ENCODE results near the gene KRTAP4-7. TPM values are rescaled to one million over a fixed set of nuclear protein-coding genes. Genes with fewer than 3 reads are reported as not detected.
A peak's percentile ranks its signal among the peaks of the same experiment; 100 is the strongest.
"Not testable (repeated sequence)": the region's sequence is repeated elsewhere in the genome, so short reads cannot be mapped to it uniquely, and the experiment has no call there.

The KRTAP4-7 gene
- total RNA-seq, 1 donor = 0.72 TPM

DNA sequence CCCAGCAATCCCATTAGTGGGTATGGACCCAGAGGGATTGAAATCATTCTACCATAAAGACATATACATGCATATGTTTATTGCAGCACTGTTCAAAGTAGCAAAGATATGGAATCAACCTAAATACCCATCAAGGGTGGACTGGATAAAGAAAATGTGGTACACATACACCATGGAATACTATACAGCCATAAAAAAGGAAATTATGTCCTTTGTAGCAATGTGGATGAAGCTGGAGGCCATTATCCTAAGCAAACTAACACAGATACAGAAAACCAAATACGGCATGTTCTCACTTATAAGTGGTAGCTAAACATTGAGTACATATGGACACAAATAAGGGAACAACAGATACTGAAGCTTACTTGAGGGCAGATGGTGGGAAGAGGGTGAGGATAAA, 26.4 kb upstream of the KRTAP4-7 start:
- TF ChIP-seq, protein P1, sequence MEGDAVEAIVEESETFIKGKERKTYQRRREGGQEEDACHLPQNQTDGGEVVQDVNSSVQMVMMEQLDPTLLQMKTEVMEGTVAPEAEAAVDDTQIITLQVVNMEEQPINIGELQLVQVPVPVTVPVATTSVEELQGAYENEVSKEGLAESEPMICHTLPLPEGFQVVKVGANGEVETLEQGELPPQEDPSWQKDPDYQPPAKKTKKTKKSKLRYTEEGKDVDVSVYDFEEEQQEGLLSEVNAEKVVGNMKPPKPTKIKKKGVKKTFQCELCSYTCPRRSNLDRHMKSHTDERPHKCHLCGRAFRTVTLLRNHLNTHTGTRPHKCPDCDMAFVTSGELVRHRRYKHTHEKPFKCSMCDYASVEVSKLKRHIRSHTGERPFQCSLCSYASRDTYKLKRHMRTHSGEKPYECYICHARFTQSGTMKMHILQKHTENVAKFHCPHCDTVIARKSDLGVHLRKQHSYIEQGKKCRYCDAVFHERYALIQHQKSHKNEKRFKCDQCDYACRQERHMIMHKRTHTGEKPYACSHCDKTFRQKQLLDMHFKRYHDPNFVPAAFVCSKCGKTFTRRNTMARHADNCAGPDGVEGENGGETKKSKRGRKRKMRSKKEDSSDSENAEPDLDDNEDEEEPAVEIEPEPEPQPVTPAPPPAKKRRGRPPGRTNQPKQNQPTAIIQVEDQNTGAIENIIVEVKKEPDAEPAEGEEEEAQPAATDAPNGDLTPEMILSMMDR (IDR thresholded peaks at IDR 0.05; ENCODE audit: extremely low read depth, low read depth, low read length) = no peak
- Histone ChIP-seq H3K27ac (ENCODE audit: low read depth, low read length) (peak overlapping the region; percentile 94), H3K9me3 (ENCODE audit: low read depth, low read length) (peaks cover 2% of the 10 kb centered on the region), H3K27me3 (ENCODE audit: insufficient read depth, low read length) (no peaks in the 10 kb centered on the region), H2AFZ (ENCODE audit: low read length) (no peak overlapping the region), H3K36me3 (ENCODE audit: insufficient read depth, low read length) (no peaks in the 10 kb centered on the region), H3K4me2 (ENCODE audit: insufficient read depth, low read length) (no peak overlapping the region), H3K4me1 (ENCODE audit: insufficient read depth, low read length) (peaks cover 49% of the 10 kb centered on the region), H3K4me3 (ENCODE audit: insufficient read depth, low read length) (no peak overlapping the region), H3K79me2 (ENCODE audit: insufficient read depth, low read length) (peaks cover 9% of the 10 kb centered on the region), H4K20me1 (ENCODE audit: insufficient read depth, low read length) (no peaks in the 10 kb centered on the region)
- no peak for DNase-seq (ENCODE audit: insufficient read length, low spot score, missing footprints)

DNA sequence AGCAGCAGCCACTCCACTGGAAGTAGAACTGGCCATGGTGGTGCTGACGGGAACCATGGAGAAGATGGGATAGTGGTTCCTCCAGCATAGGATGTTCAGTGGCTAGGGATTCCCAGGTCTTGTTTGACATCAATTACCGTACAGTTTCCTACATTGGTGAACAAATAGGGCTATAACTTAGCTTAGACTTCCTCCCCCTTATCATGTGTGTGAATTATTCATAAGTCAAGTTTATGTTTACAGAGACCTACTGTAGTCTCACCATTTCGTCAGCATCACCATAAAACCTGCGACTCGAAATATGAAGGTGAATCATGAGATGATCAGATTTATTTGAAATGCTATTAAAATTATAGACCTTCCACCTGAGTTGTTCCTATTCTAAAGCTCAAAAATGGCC, 25.2 kb upstream of the KRTAP4-7 start:
- DNase-seq (ENCODE audit: insufficient read length, low spot score, missing footprints) = peak; percentile 86
- Histone ChIP-seq H3K4me2 (ENCODE audit: insufficient read depth, low read length) (peak overlapping the region; percentile 35), H3K79me2 (ENCODE audit: insufficient read depth, low read length) (peaks cover 6% of the 10 kb centered on the region), H3K27me3 (ENCODE audit: insufficient read depth, low read length) (no peaks in the 10 kb centered on the region), H3K4me3 (ENCODE audit: insufficient read depth, low read length) (no peak overlapping the region), H3K9me3 (ENCODE audit: low read depth, low read length) (peaks cover 2% of the 10 kb centered on the region), H4K20me1 (ENCODE audit: insufficient read depth, low read length) (no peaks in the 10 kb centered on the region), H3K4me1 (ENCODE audit: insufficient read depth, low read length) (peaks cover 53% of the 10 kb centered on the region), H2AFZ (ENCODE audit: low read length) (no peak overlapping the region), H3K27ac (ENCODE audit: low read depth, low read length) (peak overlapping the region; percentile 94), H3K36me3 (ENCODE audit: insufficient read depth, low read length) (no peaks in the 10 kb centered on the region)
- TF ChIP-seq, protein P1 (IDR thresholded peaks at IDR 0.05; ENCODE audit: extremely low read depth, low read depth, low read length) = no peak

DNA sequence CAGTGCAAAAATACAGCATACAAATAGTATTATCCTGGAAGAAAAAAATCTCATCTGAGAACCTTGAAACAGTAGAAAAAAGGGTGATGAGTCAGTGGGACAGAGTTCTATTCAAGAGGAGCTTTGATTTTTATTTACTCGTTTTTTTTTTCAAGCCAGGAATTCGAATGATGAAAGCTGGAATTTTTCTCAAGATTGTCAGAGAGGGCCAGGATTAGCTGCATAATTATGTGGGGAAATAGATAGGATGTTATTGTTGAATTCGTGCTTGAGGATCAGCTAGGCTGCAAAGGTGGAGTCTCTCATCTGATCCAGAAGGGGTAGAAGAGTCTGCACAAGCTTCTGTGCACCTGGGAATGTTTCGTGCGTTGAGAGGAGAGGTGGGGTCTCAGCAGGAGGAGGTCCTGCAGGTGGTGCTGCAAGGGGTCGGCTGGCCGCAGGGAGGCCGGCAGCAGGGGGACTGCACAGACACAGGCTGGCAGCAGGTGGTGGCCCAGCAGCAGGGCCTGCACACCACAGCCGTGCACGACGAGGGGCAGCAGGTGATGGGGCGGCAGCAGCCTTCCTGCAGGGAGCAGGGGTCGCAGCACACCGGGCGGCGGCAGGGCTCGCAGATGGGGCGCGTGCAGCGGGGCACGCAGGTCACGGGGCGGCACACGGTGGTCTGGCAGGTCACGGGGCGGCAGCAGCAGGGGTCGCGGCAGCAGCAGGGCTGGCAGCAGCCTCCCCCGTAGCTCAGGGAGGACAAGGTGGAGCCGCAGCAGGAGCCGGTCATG, 24.5 kb upstream of the KRTAP4-7 start:
- H3K9me3 ChIP-seq (ENCODE audit: low read depth, low read length); H3K79me2 ChIP-seq (ENCODE audit: insufficient read depth, low read length); H4K20me1 ChIP-seq (ENCODE audit: insufficient read depth, low read length); H3K4me3 ChIP-seq (ENCODE audit: insufficient read depth, low read length); H2AFZ ChIP-seq (ENCODE audit: low read length); H3K27me3 ChIP-seq (ENCODE audit: insufficient read depth, low read length); H3K36me3 ChIP-seq (ENCODE audit: insufficient read depth, low read length): not testable (repeated sequence)
- DNase-seq (ENCODE audit: insufficient read length, low spot score, missing footprints) = peak; percentile 94
- Histone ChIP-seq H3K4me1 (ENCODE audit: insufficient read depth, low read length) (peaks cover 53% of the 10 kb centered on the region), H3K4me2 (ENCODE audit: insufficient read depth, low read length) (peak overlapping the region; percentile 50), H3K27ac (ENCODE audit: low read depth, low read length) (peak overlapping the region; percentile 94)

DNA sequence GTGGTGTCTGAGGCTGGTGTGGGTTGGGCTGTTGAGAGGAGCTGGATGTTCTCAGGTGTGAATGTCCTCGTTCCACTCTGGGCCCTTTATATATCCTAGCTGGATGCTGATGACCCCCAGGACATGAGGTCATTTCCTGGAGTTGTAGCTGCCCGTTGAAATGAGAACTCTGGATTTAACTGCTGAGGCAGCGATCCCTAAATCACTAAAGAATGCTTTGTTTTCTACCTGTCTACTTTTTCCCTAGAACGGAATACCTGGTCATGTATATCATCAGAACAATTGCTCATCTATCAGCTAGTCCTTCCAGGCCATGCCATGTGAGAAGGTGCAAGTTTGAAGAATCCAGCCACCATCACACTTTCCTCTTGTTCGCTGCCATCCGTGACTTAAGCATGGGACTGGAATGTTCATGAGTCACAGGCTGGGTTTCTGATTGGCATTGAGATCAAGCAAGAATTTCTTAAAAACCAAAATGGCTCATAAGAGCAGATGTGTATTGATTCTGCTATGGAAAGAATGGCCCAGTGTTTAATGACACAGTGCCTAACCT, 23.8 kb upstream of the KRTAP4-7 start, which contains the start of gene KRTAP2-3:
Gene KRTAP2-3, minus strand, starts transcription at position 63 of the 553 bp plus-strand sequence. CDS start 64 bp downstream, outside the sequence.
- Histone ChIP-seq H3K4me1 (ENCODE audit: insufficient read depth, low read length) (peaks cover 53% of the 10 kb centered on the region), H3K4me3 (ENCODE audit: insufficient read depth, low read length) (no peak within 1 kb of the TSS), H4K20me1 (ENCODE audit: insufficient read depth, low read length) (no peaks in the 10 kb centered on the region), H3K27me3 (ENCODE audit: insufficient read depth, low read length) (no peaks in the 10 kb centered on the region), H2AFZ (ENCODE audit: low read length) (no peak within 1 kb of the TSS), H3K36me3 (ENCODE audit: insufficient read depth, low read length) (no peaks in the 10 kb centered on the region), H3K79me2 (ENCODE audit: insufficient read depth, low read length) (no peaks in the 10 kb centered on the region), H3K27ac (ENCODE audit: low read depth, low read length) (peak within 1 kb of the TSS; percentile 94), H3K4me2 (ENCODE audit: insufficient read depth, low read length) (peak within 1 kb of the TSS; percentile 50), H3K9me3 (ENCODE audit: low read depth, low read length) (peaks cover 2% of the 10 kb centered on the region)
- TF ChIP-seq, protein P1 (IDR thresholded peaks at IDR 0.05; ENCODE audit: extremely low read depth, low read depth, low read length) = no peak
- DNase-seq (ENCODE audit: insufficient read length, low spot score, missing footprints) = peak; percentile 88
